GM23248 (cell line): ENCODE measurements around the gene MACIR. TPM values are rescaled to one million over a fixed set of nuclear protein-coding genes. Genes with fewer than 3 reads are reported as not detected.
A peak's percentile ranks its signal among the peaks of the same experiment; 100 is the strongest.

Source experiments
- DNase-seq: peaks from one replicate; pipeline ENCODE4 v3.0.0-alpha.2; 2015
- H2AFZ ChIP-seq: fragments of 200-600 bp; sonication (generic); 2 replicates; pipeline ENCODE4 v1.6.1; 2016; ENCODE audit warnings: antibody characterized with exemption
- H3F3A ChIP-seq: fragments of 200-600 bp; sonication (generic); 2 replicates; pipeline ENCODE4 v1.6.1; 2016; ENCODE audit warnings: mild to moderate bottlenecking, antibody characterized with exemption, mixed run types; ENCODE audit not compliant: insufficient read depth
- H3K27ac ChIP-seq: fragments of 200-600 bp; sonication (generic); 2 replicates; pipeline ENCODE4 v1.5.1; 2016; ENCODE audit warnings: mild to moderate bottlenecking
- H3K27me3 ChIP-seq: fragments of 200-600 bp; sonication (generic); replicated peaks from 2 replicates; pipeline ENCODE4 v1.6.1; 2016; ENCODE audit warnings: mild to moderate bottlenecking; ENCODE audit not compliant: insufficient read depth
- H3K36me3 ChIP-seq: fragments of 200-600 bp; sonication (generic); 2 replicates; pipeline ENCODE4 v1.6.1; 2016; ENCODE audit warnings: low read depth, mild to moderate bottlenecking
- H3K4me1 ChIP-seq: fragments of 200-600 bp; sonication (generic); 2 replicates; pipeline ENCODE4 v1.6.1; 2016; ENCODE audit warnings: mild to moderate bottlenecking; ENCODE audit not compliant: insufficient read depth
- H3K4me2 ChIP-seq: fragments of 200-600 bp; sonication (generic); one replicate; pipeline ENCODE4 v1.6.1; 2016; ENCODE audit warnings: mild to moderate bottlenecking; ENCODE audit not compliant: unreplicated experiment
- H3K4me3 ChIP-seq: fragments of 200-600 bp; sonication (generic); 2 replicates; pipeline ENCODE4 v1.5.1; 2016; ENCODE audit warnings: mild to moderate bottlenecking
- H3K79me2 ChIP-seq: fragments of 200-600 bp; sonication (generic); 2 replicates; pipeline ENCODE4 v1.6.1; 2016; ENCODE audit warnings: mild to moderate bottlenecking; ENCODE audit not compliant: insufficient read depth
- H3K9ac ChIP-seq: fragments of 200-600 bp; sonication (generic); 2 replicates; pipeline ENCODE4 v1.6.1; 2016; ENCODE audit warnings: mild to moderate bottlenecking
- H3K9me2 ChIP-seq: fragments of 200-600 bp; sonication (generic); 2 replicates; pipeline ENCODE4 v1.6.1; 2016; ENCODE audit warnings: mixed run types, mild to moderate bottlenecking, moderate library complexity; ENCODE audit not compliant: insufficient read depth
- H3K9me3 ChIP-seq: fragments of 200-600 bp; sonication (generic); one replicate; pipeline ENCODE4 v1.6.1; 2017; ENCODE audit warnings: low read depth
- H4K20me1 ChIP-seq: fragments of 200-600 bp; sonication (generic); 2 replicates; pipeline ENCODE4 v1.6.0; 2016; ENCODE audit not compliant: insufficient read depth
- EZH2 ChIP-seq: fragments of 200-600 bp; sonication (generic); IDR thresholded peaks from 2 replicates; pipeline ENCODE4 v1.6.1; 2018; ENCODE audit warnings: antibody characterized with exemption, mild to moderate bottlenecking; ENCODE audit not compliant: insufficient read depth, poor library complexity, severe bottlenecking
- EZH2phosphoT487 ChIP-seq: fragments of 200-600 bp; sonication (generic); IDR thresholded peaks from 2 replicates; pipeline ENCODE4 v1.6.1; 2018; ENCODE audit warnings: antibody characterized with exemption, moderate library complexity, mild to moderate bottlenecking, low read depth; ENCODE audit not compliant: insufficient read depth
- WGBS, 2 experiments: methylation state at CpG; one replicate each; pipeline ENCODE4 v1.1.6; 2015 to 2017; ENCODE audit warnings: low lambda C conversion rate in 2 of 2, low coverage in 1 of 2; ENCODE audit errors: missing lambda C conversion rate in 2 of 2; 5-methylcytosine and 5-hydroxymethylcytosine counted together
- in situ Hi-C: fragments of 300-500 bp; cut with MboI; formaldehyde crosslinking; loops from 2 replicates; pipeline ENCODE4 v1.15.0; 2020
- polyA plus RNA-seq: library from polyadenylated mRNA; unstranded; fragments of >200 nt; fragmentation: Nextera tagmentation; extraction: Ambion mirVana; gene quantifications from 2 replicates; pipeline ENCODE4 v1.2.1, GENCODE V29; 2016
- total RNA-seq: library from RNA; depleted of rRNA; stranded (reverse); fragments of >200 nt; shearing (Covaris generic); gene quantifications from 2 replicates; pipeline ENCODE4 v1.2.3, GENCODE V29; 2014

MACIR gene
- total and polyA plus RNA-seq, 2 experiments from 2014 or later: 35.7 to 36.3 TPM

DNA sequence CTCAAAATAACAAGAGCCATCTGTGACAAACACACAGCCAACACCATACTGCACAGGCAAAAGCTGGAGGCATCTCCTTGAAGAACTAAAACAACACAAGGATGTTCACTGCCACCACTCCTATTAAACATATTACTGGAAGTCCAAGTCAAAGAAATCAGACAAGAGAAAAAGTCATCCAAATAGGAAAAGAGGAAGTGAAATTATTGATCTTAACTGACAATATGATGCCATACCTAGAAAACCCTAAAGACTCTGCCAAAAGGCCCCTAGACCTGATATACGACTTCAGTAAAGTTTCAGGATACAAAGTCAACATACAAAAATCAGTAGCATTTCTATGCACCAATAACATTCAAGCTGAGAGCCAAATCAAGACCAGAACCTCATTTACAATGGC is 30.0 kb upstream of the MACIR start:
- no peak for DNase-seq
- no peak overlapping the region for H3K9ac ChIP-seq
- no peak overlapping the region for H3K27ac ChIP-seq
- H3K79me2 ChIP-seq: no peaks in the 10 kb centered on the region
- TF ChIP-seq EZH2 (no peak), EZH2phosphoT487 (no peak)
- H3K36me3 ChIP-seq: no peaks in the 10 kb centered on the region
- 0 out of 2 replicates have a peak, but pooled peaks cover 8% of the 10 kb centered on the region for H3F3A ChIP-seq
- H3K4me1 ChIP-seq: no peaks in the 10 kb centered on the region
- no peaks in the 10 kb centered on the region for H3K27me3 ChIP-seq
- no peaks in the 10 kb centered on the region for H3K9me3 ChIP-seq
- no peak overlapping the region for H2AFZ ChIP-seq
- in situ Hi-C loops: no loop called here
- H4K20me1 ChIP-seq: no peaks in the 10 kb centered on the region
- WGBS, 2 experiments: 65 to 70% methylated on average over 1 of the region's 1 CpG
- no peaks in the 10 kb centered on the region for H3K9me2 ChIP-seq
- H3K4me2 ChIP-seq: no peak overlapping the region
- H3K4me3 ChIP-seq: no peak overlapping the region

DNA sequence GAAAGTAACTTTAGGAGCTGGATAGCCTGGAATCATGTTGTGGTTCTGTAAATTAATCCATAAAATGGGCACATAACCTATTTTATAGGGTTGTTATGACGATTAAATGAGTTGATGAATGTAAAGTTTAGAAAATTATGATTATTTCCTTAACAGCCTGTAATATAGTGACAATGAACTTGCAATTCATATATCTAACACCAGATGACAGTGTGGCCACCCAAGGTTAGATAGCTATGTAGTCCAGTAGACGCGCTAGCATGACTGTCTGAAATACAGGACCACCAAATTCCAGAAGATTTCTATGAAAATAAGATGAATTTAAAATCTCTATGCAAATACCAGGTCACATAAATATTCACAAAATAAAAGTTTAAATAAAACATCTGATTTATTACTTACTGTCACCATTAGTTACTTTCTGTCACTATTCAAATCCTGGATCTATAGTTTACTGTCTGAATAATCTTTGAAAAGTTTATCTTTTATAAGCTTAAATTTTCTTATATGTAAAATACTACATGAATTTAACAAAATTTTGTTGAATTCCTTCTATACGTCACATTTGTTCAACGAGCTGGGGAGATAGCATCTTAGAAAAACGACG is 26.1 kb upstream of the MACIR start:
- Histone ChIP-seq H2AFZ (no peak overlapping the region), H3K36me3 (no peaks in the 10 kb centered on the region), H3K27me3 (no peaks in the 10 kb centered on the region), H4K20me1 (no peaks in the 10 kb centered on the region), H3K79me2 (no peaks in the 10 kb centered on the region), H3K4me3 (no peak overlapping the region), H3K9me3 (no peaks in the 10 kb centered on the region), H3K9me2 (no peaks in the 10 kb centered on the region), H3K27ac (no peak overlapping the region), H3K4me2 (no peak overlapping the region), H3K4me1 (0 out of 2 replicates have a peak, but pooled peaks cover 9% of the 10 kb centered on the region), H3K9ac (no peak overlapping the region), H3F3A (0 out of 2 replicates have a peak, but pooled peaks cover 11% of the 10 kb centered on the region)
- no peak for TF ChIP-seq EZH2phosphoT487
- no peak for TF ChIP-seq EZH2
- peak; percentile 69 for DNase-seq
- in situ Hi-C loops: loop anchor here (10.0 kb wide), 1 partner anchor 242 kb away; no protein-coding TSS in a partner anchor
- WGBS, 2 experiments: 73 to 74% methylated on average over 7 of the region's 7 CpGs

DNA sequence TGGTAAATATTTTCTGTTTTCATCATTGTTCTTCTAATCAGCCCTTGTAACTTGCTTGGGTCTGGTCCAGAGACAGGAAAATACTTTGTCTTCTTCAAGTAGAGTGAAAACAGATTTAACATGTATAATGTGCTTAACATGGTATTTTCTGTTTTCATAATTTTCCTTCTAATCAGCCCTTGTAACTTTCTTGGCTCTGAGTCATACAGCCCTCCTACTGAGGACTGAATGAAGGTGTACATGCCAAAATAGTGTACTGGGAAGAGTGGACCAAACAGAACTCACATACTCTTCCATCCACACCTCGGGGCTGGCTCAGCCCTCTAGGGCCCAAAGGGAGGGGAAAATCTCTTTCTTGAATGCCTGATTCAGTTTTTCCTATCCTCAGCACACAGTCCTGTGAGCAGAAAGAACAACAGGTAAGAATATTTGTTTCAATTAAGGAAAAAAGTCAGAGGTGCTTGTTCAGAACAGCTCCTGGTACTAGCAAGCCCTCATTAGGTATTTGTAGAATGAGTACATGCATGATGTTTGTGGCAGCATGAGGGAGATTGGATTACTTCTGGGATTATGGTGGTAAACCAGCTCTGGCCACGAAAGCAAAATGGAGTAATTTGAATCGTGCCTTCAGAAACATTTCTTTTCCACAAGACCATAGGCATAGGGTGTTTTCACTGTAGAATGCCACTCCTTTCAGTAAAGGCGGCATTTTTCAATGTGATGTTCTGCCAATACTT is 24.2 kb upstream of the MACIR start:
- no peak overlapping the region for H3K4me2 ChIP-seq
- no peak overlapping the region for H3K4me3 ChIP-seq
- no peak overlapping the region for H3K27ac ChIP-seq
- no peaks in the 10 kb centered on the region for H3K79me2 ChIP-seq
- peak; percentile 28 for DNase-seq
- no peak for TF ChIP-seq EZH2phosphoT487
- no peak for TF ChIP-seq EZH2
- WGBS, 2 experiments: 63 to 64% methylated on average over 4 of the region's 4 CpGs
- no peaks in the 10 kb centered on the region for H3K9me2 ChIP-seq
- no peaks in the 10 kb centered on the region for H3K36me3 ChIP-seq
- 0 out of 2 replicates have a peak, but pooled peaks cover 9% of the 10 kb centered on the region for H3K4me1 ChIP-seq
- H3K9me3 ChIP-seq: peaks cover 4% of the 10 kb centered on the region
- H2AFZ ChIP-seq: no peak overlapping the region; the same call in 1 of the 2 replicates
- no peak overlapping the region for H3K9ac ChIP-seq
- H4K20me1 ChIP-seq: no peaks in the 10 kb centered on the region
- 0 out of 2 replicates have a peak, but pooled peaks cover 5% of the 10 kb centered on the region for H3F3A ChIP-seq
- H3K27me3 ChIP-seq: no peaks in the 10 kb centered on the region
- in situ Hi-C loops: loop anchor here (10.0 kb wide), 1 partner anchor 240 kb away; no protein-coding TSS in a partner anchor

GRCh38 chr5:103235891-103236290 is 22.7 kb upstream of the MACIR start:
- TF ChIP-seq EZH2phosphoT487 (no peak), EZH2 (no peak)
- Histone ChIP-seq H3K4me2 (no peak overlapping the region), H3K9me2 (no peaks in the 10 kb centered on the region), H4K20me1 (no peaks in the 10 kb centered on the region), H3K27me3 (no peaks in the 10 kb centered on the region), H3K4me3 (no peak overlapping the region), H3K9me3 (peaks cover 4% of the 10 kb centered on the region), H2AFZ (no peak overlapping the region), H3K27ac (no peak overlapping the region), H3K4me1 (0 out of 2 replicates have a peak, but pooled peaks cover 9% of the 10 kb centered on the region), H3F3A (0 out of 2 replicates have a peak, but pooled peaks cover 5% of the 10 kb centered on the region), H3K79me2 (no peaks in the 10 kb centered on the region), H3K9ac (no peak overlapping the region), H3K36me3 (no peaks in the 10 kb centered on the region)
- 3 to 5% methylated on average over 1 of the region's 1 CpG for WGBS, 2 experiments
- no peak for DNase-seq
- in situ Hi-C loops: loop anchor here (10.0 kb wide), 1 partner anchor 239 kb away; no protein-coding TSS in a partner anchor
